IPS-11a (cell line): ENCODE measurements around the gene EXOSC2.

Experiments used
- H3K4me3 ChIP-seq: one replicate; pipeline ENCODE4 v1.5.1; 2013; ENCODE audit warnings: low read depth, low read length, control low read depth

The EXOSC2 gene

GRCh38 chr9:130693426-130694191 lies at the start of gene EXOSC2:
Gene EXOSC2 (plus strand): TSS chr9:130693780. CDS start chr9:130693792, 12 bp downstream.
- H3K4me3 ChIP-seq: peak within 1 kb of the TSS; percentile 98

DNA sequence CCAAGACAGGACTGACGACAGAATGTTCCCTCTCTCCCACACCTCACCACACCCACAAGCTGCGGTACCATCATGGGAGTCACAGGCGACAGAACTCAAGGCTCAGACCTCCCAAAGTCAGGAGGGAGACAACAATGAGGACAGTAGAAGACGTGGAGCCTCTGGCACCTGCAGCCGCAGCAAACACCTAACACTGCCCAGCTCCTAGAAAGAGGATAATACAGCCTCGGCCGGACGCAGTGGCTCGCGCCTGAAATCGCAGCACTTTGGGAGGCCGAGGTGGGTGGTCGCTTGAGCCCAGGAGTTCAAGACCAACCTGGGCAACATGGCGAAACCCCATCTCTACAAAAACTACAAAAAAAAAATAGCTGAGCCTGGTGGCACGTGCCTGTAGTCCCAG lies 42.4 kb upstream of the EXOSC2 start:
- no peak overlapping the region for H3K4me3 ChIP-seq

- no peak overlapping the region for H3K4me3 ChIP-seq
Measured at GRCh38 chr9:130651752-130652151, 41.8 kb upstream of the EXOSC2 start.

- H3K4me3 ChIP-seq: no peak overlapping the region
Measured at GRCh38 chr9:130654879-130655278, 38.7 kb upstream of the EXOSC2 start.

DNA sequence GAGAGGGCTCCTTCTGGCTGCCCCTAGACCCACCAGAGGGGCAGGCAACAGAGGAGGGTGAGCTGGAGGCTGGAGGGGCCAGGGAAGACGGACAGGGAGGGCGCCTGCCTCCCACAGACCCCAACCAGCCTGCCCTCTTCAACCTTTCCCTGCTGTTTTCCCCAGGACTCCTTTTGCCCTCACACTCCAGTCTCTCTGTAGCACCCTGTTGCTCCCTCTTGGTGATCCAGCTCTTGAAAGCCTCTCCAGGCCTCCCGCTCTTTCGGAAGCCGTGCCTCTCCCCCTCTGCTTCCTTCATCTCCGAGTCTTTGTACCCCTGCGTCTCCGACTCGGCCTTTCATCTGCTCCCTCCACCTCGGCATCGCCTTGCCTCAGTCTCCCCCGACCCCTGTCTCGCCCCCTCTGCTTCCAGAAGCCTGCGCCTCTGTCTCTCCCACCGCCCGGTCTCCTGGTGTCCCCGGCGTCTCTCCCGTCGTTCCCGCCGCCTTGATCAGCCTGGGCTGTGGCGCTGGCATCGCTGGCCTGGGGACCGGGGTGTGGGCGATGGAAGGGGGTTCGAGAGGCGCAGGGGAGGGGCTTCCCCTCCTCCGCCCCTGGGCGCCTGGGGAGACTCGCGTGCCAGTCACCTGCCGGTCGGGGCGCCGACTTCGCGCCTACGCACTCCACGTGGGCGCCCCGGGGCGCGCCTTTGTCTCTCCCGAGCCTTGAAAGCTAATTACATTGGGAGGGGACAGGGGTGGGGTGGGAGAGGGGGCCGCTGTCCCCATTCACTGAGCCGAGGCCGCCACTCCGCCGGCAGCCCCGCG lies 34.5 kb upstream of the EXOSC2 start:
- H3K4me3 ChIP-seq: no peak overlapping the region

DNA sequence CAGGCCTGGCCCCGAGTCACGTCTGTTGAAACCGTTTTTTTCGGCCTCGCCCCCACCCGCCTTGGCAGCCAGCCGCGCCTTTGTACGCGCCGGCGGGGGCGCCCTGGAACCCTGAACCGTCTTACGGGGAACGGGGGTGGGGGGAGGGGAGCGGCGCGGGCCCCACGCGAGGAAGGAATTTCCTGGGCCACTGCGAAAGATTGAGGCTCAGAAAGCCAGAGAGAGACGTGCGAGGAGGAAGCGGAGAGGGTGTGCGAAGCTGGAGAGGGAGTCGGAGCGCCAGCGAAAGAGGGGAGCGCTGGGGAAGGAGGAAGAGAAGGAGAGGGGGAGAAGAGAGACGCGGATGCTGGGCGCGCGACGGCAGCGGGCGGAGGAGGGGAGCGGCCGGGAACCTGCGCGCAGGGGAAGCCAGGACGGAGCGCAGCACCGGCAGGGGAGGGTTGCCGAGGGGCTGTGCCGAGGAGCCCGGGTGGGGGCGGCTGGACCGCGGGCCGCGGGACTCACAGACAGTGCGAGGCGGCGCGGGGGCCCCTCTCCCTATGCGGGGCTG lies 33.8 kb upstream of the EXOSC2 start:
- peak overlapping the region; percentile 13 for H3K4me3 ChIP-seq

DNA sequence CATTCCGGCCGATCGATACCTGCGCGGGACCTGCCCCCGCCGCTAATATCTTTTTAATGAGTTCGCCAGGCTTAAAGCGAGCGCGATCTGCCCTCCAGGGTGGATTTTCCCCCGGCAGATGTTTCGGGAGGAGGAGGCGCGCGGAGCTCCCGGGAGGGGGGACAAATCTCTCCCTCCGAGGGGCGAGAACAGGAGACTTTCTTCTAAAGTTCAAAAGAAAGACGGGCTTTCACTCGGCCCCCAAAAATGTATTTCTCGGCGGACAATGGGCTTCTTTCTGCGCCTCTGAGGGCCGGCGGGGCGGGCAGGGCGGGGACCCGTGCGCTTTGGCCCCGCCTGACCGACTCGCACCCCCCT lies 33.3 kb upstream of the EXOSC2 start:
- no peak overlapping the region for H3K4me3 ChIP-seq

DNA sequence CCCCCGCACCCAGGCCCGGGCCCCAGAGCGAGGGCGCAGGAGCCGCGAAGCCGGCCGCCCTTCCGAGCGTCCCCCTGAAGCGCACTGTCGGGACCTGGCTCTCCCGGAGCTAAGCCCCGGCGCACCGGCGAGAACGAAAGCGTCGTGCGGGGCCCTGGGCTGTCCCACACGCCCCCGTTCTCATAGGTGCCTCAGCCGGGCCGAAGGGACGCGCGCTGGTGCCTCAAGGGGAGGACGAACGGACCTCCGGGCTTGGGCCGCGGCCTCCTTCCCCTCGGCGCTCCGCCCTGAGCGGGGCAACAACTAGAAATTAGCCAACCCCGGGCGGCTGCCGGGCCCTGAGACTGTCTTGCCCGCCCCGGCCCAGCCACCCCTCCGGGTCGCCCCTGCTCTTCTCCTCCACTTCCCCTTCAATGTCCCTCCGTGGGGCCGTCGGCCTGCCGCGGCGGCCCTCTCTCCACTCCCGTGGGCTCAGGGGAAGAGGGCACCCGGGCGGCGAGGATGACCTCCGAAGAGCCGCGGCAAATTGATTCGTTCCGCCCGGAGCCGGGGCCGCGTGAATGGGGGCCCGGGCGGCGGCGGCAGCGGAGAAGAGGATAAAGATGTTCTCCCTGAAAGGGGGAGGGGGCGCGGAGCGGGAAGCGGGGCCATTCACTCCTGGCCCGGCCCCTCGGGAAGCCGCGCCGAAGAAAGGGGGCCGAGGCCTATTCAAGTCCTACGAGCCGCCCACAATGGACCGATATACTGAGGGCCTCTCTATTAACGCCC lies 32.7 kb upstream of the EXOSC2 start:
- no peak overlapping the region for H3K4me3 ChIP-seq

- no peak overlapping the region for H3K4me3 ChIP-seq
Measured at GRCh38 chr9:130661451-130662098, 32.0 kb upstream of the EXOSC2 start.

GRCh38 chr9:130662099-130662969 lies 31.2 kb upstream of the EXOSC2 start:
- H3K4me3 ChIP-seq: no peak overlapping the region

- no peak overlapping the region for H3K4me3 ChIP-seq
Measured at GRCh38 chr9:130662970-130663257, 30.7 kb upstream of the EXOSC2 start.

- no peak overlapping the region for H3K4me3 ChIP-seq
Measured at GRCh38 chr9:130663258-130663976, 30.2 kb upstream of the EXOSC2 start.

GRCh38 chr9:130663977-130664250 lies 29.7 kb upstream of the EXOSC2 start:
- H3K4me3 ChIP-seq: peak overlapping the region; percentile 17

GRCh38 chr9:130664251-130665028 lies 29.1 kb upstream of the EXOSC2 start, which contains the start of gene PRDM12:
Gene PRDM12 (plus strand): TSS chr9:130664594. CDS start chr9:130664654, 60 bp downstream.
- H3K4me3 ChIP-seq: peak within 1 kb of the TSS; percentile 17

DNA sequence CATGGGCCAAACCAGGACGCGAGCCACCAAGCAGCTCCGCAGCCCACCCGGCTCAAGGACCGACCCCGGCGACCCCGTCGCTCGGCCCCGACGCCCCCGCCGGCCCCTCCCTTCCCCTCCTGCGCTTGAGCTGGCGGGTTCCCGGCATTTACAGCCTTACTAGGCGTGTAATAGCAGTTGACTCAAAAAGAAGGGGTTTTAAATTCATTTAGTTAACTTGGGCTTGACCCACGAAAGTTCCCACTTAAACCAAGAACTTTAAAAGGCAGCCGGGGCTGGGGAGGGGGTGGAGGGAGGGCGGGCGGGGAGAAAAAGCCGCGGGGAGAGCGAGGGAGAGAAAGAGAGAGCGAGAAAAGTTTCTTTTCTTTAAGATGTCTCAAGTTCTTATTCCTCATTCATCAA lies 28.6 kb upstream of the EXOSC2 start:
- no peak overlapping the region for H3K4me3 ChIP-seq

DNA sequence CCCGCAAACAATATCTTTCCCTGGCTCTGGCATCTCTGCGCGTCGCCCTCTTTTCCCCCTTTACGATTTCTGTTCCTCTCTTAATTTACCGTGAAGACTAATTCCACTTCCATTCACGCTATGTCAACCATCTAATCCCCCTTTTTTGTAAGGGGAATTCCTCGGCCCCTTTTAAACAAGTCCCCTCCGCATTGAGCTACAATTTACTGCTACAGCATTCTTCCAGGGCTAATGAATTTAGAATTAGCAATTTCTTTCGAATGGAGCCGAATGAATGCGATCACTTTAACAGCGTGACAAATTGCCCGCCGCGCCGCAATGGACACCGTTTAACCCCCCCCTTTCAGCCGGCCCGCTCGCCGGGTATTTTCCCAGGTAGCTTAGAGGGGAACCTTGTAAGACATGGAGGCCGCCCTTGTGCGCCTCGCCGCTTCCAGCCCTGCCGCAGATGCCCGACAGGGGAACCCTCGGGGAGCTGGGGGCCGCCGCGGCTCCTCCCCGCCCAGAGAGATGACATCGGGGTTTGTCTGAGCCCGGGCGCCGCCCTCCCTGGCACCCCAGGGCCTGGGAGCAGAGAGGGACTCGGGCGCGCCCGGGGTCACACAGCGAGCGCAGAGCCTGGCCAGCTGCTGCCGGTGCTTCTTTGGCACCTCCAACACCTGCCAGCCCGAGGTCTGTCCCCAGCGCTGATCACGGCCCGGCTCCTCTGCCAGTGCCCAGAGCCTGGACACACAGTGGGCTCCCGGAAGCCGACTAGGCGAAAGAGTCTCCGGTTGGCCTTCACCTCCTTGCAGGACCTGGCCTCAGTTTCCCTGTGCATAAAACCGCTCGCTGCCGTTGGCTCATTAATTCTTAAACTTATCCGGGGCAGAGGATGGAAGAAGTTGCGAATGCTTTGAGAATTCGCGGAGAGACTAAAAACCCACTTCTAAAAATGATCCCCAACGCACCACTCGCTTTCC lies 27.9 kb upstream of the EXOSC2 start:
- H3K4me3 ChIP-seq: no peak overlapping the region

DNA sequence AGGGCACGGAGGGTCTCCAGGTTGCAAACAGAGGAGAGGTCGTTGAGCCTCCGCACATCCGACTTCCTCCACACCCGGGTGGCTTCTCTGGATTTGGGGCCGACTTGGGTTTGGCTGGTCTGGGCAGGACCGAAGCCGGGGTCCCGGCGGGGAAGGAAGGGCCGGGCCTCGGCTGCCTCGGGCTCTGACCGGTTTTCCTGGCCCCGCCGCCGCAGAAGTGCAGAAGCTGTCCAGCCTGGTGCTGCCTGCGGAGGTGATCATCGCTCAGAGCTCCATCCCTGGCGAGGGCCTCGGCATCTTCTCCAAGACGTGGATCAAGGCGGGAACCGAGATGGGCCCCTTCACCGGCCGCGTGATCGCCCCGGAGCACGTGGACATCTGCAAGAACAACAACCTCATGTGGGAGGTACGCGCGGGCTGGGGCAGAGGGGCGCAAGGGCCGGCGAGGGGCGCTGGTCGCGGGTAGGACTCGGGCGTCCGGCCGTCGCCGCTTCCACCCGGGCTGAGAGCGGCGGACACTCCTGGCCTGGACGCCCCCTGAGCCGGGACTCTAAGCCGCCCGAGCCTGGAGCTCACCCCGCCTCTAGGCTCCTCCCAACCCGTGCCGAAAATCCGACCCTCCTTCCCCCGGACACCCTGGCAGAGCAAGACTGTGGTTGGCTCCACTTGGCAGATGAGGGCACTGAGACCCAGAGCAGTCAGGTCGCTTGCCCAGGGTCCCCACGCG lies 27.0 kb upstream of the EXOSC2 start:
- H3K4me3 ChIP-seq: no peak overlapping the region
